PC-3 (cell line): ENCODE results near the gene TNNT2.

ENCODE experiments used
- EZH2 ChIP-seq: fragments of 300-600 bp; sonication (generic); IDR thresholded peaks from one replicate; pipeline ENCODE4 v1.6.1; 2017; ENCODE audit warnings: antibody characterized with exemption, mild to moderate bottlenecking, low read length; ENCODE audit not compliant: unreplicated experiment
- EZH2phosphoT487 ChIP-seq: fragments of 300-600 bp; sonication (generic); IDR thresholded peaks from 2 replicates; pipeline ENCODE4 v1.6.1; 2018; ENCODE audit warnings: mild to moderate bottlenecking, antibody characterized with exemption, low read length, borderline replicate concordance
- TF ChIP-seq, protein P1 (sequence below): fragments of 300-600 bp; sonication (generic); conservative IDR thresholded peaks from 2 replicates; pipeline ENCODE4 v1.5.1; 2017; ENCODE audit warnings: antibody characterized with exemption, low read depth, mild to moderate bottlenecking, low read length

DNA sequence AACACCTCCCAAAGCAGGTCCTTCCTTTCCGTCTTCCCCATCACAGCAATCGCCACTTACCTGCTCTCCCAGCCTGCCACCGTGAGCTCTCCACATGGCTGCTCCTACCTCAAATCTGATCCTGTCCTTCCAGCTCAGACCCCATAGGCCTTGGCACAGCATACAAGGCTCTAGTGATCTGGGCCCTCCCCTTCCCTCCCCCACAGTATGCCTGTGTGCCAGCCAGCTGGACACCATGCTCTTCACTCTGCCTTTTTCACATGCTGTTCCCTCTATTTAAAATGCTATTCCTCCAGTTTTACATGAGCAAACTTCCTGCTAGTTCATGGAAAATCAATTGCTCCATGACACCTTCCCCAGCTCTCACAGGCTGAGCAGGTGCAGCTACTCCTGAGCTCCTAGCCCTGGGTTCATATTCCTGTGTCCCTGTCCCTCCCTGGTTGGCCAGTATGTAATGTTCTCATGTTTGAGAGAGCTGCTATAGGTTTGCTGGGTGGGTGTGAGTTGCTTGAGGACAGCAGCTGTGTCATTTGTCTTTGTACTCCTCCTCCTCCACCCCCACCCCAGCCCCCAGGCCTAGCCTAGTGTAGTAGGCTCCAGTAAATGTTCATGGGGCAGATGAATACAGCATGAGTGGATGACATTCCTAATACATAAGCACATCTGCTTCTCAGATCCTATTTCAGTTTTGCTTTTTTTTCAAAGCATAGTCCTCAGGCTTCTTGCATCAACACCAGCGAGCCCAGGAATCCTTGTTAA is 6.3 kb upstream of the TNNT2 start:
- TF ChIP-seq EZH2phosphoT487 (no peak), EZH2 (no peak)
- TF ChIP-seq, protein P1, sequence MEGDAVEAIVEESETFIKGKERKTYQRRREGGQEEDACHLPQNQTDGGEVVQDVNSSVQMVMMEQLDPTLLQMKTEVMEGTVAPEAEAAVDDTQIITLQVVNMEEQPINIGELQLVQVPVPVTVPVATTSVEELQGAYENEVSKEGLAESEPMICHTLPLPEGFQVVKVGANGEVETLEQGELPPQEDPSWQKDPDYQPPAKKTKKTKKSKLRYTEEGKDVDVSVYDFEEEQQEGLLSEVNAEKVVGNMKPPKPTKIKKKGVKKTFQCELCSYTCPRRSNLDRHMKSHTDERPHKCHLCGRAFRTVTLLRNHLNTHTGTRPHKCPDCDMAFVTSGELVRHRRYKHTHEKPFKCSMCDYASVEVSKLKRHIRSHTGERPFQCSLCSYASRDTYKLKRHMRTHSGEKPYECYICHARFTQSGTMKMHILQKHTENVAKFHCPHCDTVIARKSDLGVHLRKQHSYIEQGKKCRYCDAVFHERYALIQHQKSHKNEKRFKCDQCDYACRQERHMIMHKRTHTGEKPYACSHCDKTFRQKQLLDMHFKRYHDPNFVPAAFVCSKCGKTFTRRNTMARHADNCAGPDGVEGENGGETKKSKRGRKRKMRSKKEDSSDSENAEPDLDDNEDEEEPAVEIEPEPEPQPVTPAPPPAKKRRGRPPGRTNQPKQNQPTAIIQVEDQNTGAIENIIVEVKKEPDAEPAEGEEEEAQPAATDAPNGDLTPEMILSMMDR: no peak
